GM12892 (cell line): ENCODE results near the gene C2CD3.

ENCODE experiments used
- POLR2A ChIP-seq: IDR thresholded peaks from 2 replicates; pipeline ENCODE4 v1.6.1; 2011; ENCODE audit warnings: low read depth, low read length, control low read depth
- POLR2AphosphoS5 ChIP-seq: IDR thresholded peaks from 2 replicates; pipeline ENCODE4 v1.6.1; 2011; ENCODE audit warnings: low read depth, low read length, control low read depth

- TF ChIP-seq POLR2A (peak; percentile 40; the same call in 1 of the 2 replicates), POLR2AphosphoS5 (peak; percentile 68; the same call in 1 of the 2 replicates)
Observed at GRCh38 chr11:73972620-73973449, 198.0 kb downstream of the C2CD3 start.
